Karpas-422 (cell line): Measurements from ENCODE around the gene RAB23. TPM values are rescaled to one million over a fixed set of nuclear protein-coding genes. Genes with fewer than 3 reads are reported as not detected.

Source experiments
- DNase-seq: peaks from one replicate; pipeline ENCODE4 v3.0.0-alpha.2; 2015
- H2AFZ ChIP-seq: fragments of 200-600 bp; sonication (generic); 2 replicates; pipeline ENCODE4 v1.6.1; 2014; ENCODE audit warnings: antibody characterized with exemption, low read length, mixed read lengths
- H3K27ac ChIP-seq: fragments of 200-600 bp; sonication (generic); 2 replicates; pipeline ENCODE4 v1.5.1; 2014; ENCODE audit warnings: mild to moderate bottlenecking, low read length, moderate library complexity
- H3K27me3 ChIP-seq: fragments of 200-600 bp; sonication (generic); 2 replicates; pipeline ENCODE4 v1.6.1; 2014; ENCODE audit warnings: low read length, mixed read lengths
- H3K36me3 ChIP-seq: fragments of 200-600 bp; sonication (generic); 2 replicates; pipeline ENCODE4 v1.6.1; 2014; ENCODE audit warnings: low read length, mixed read lengths; ENCODE audit not compliant: insufficient read depth
- H3K4me1 ChIP-seq: fragments of 200-600 bp; sonication (generic); 2 replicates; pipeline ENCODE4 v1.6.1; 2014; ENCODE audit warnings: mild to moderate bottlenecking, low read length, mixed read lengths
- H3K4me2 ChIP-seq: fragments of 200-600 bp; sonication (generic); 2 replicates; pipeline ENCODE4 v1.6.1; 2014; ENCODE audit warnings: low read length, low read depth, mild to moderate bottlenecking; ENCODE audit not compliant: poor library complexity, severe bottlenecking
- H3K4me3 ChIP-seq: fragments of 200-600 bp; sonication (generic); 2 replicates; pipeline ENCODE4 v1.5.1; 2014; ENCODE audit warnings: mild to moderate bottlenecking, antibody characterized with exemption, low read length, mixed read lengths
- H3K79me2 ChIP-seq: fragments of 200-600 bp; sonication (generic); 2 replicates; pipeline ENCODE4 v1.6.1; 2014; ENCODE audit warnings: mild to moderate bottlenecking, low read length, mixed read lengths
- H3K9ac ChIP-seq: fragments of 200-600 bp; sonication (generic); 2 replicates; pipeline ENCODE4 v1.6.0; 2014; ENCODE audit warnings: low read length
- H3K9me2 ChIP-seq: fragments of 200-600 bp; sonication (generic), shearing (Covaris generic); replicated peaks from 2 replicates; pipeline ENCODE4 v1.6.0; 2014; ENCODE audit warnings: mild to moderate bottlenecking, low read length, moderate library complexity; ENCODE audit not compliant: insufficient read depth
- H3K9me3 ChIP-seq: fragments of 300-700, 200-600 bp; sonication (generic); 2 replicates; pipeline ENCODE4 v1.6.1; 2014; ENCODE audit warnings: low read length, mixed read lengths
- H4K20me1 ChIP-seq: fragments of 200-600 bp; sonication (generic); 2 replicates; pipeline ENCODE4 v1.6.1; 2014; ENCODE audit warnings: mild to moderate bottlenecking, antibody characterized with exemption, low read length, low read depth; ENCODE audit not compliant: insufficient read depth
- total RNA-seq: library from RNA; depleted of rRNA; stranded (reverse); fragments of >200 nt; shearing (Covaris generic); gene quantifications from 2 replicates; pipeline ENCODE4 v1.2.3, GENCODE V29; 2014; ENCODE audit warnings: low replicate concordance

Gene RAB23
- total RNA-seq, 1 experiment from 2014 or later = 2.8 TPM

DNA sequence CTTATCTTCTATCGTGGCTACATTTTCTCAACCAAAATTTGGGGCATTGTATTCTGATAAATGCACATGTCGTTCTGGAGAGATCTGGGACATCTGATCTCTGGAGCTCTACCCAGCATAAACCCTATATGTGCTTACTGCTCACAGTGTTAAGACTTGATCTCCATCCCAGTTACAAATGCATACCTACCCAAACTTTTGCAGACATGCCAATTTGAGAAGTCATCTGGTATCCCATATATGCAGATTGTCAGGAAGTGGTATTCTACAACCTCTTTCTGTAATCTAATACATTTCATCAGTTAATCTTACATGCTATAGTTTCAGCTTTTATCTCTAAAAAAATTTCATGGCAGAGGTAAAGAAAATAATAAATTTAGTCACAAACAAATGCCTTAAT is 38.8 kb downstream of the RAB23 start:
- Histone ChIP-seq H2AFZ (no peak overlapping the region), H3K27me3 (no peaks in the 10 kb centered on the region), H3K79me2 (peaks cover 68% of the 10 kb centered on the region), H3K4me1 (peaks cover 2% of the 10 kb centered on the region; the same call in 1 of the 2 replicates), H3K9me3 (no peaks in the 10 kb centered on the region), H3K9me2 (no peaks in the 10 kb centered on the region), H3K27ac (no peak overlapping the region), H3K9ac (no peak overlapping the region), H3K4me2 (no peak overlapping the region), H3K36me3 (peaks cover 56% of the 10 kb centered on the region; the same call in 1 of the 2 replicates), H3K4me3 (no peak overlapping the region), H4K20me1 (0 out of 2 replicates have a peak, but pooled peaks cover 3% of the 10 kb centered on the region)
- DNase-seq = no peak

DNA sequence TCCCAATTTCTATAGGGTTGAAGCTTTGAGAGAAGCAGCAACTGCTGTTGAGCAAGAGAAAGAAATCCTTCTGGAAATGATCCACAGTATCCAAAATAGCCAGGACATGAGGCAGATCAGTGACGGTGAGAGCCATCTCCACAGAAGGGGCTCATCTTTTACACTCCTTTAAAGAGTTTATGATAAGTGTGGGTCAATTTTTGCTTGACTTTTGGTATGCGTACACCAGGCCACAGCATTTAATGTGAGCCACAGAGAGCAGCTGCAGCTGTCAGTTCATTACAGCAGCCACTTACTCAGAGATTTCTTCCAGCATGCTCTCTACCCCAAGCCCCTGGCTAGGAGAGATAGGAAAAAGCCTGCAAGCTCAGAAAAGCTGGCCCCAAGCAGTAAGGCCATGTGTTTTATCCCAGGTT is 40.1 kb downstream of the RAB23 start:
- no peak overlapping the region for H3K4me2 ChIP-seq
- H3K79me2 ChIP-seq = peaks cover 81% of the 10 kb centered on the region
- H3K9me2 ChIP-seq = no peaks in the 10 kb centered on the region

DNA sequence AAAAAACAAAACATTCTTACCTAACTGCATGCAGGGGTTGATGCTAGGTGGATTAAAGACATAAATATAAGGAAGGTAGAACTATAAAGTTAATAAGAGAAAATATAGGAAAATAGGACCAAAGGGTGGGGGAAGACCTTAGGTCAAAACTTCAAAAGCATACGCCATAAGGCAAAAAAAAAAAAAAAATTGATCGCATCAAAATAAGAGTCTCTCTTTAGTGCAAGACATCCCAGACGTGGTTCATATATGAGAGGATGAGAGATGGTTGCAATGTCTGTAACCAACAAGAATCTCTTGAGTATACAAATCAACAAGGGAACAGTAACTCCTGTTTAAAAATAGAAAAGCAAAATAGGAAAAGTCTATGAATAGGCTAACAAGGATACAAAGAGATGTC is 41.5 kb downstream of the RAB23 start:
- Histone ChIP-seq H4K20me1 (0 out of 2 replicates have a peak, but pooled peaks cover 3% of the 10 kb centered on the region), H3K36me3 (peaks cover 42% of the 10 kb centered on the region; the same call in 1 of the 2 replicates), H3K4me1 (peaks cover 13% of the 10 kb centered on the region), H3K79me2 (peaks cover 91% of the 10 kb centered on the region), H3K9me3 (no peaks in the 10 kb centered on the region), H3K27me3 (no peaks in the 10 kb centered on the region), H3K9me2 (no peaks in the 10 kb centered on the region), H3K4me2 (no peak overlapping the region), H3K4me3 (no peak overlapping the region), H3K27ac (no peak overlapping the region), H2AFZ (no peak overlapping the region), H3K9ac (no peak overlapping the region)
- DNase-seq = no peak

More for the DNA sequence above, 40.1 kb downstream of the RAB23 start:
- Histone ChIP-seq H3K4me1 (0 out of 2 replicates have a peak, but pooled peaks cover 3% of the 10 kb centered on the region), H2AFZ (no peak overlapping the region), H3K9me3 (no peaks in the 10 kb centered on the region), H3K9ac (no peak overlapping the region), H3K27ac (no peak overlapping the region), H3K36me3 (peaks cover 45% of the 10 kb centered on the region; the same call in 1 of the 2 replicates), H4K20me1 (0 out of 2 replicates have a peak, but pooled peaks cover 3% of the 10 kb centered on the region), H3K4me3 (no peak overlapping the region), H3K27me3 (no peaks in the 10 kb centered on the region)
- DNase-seq = no peak

DNA sequence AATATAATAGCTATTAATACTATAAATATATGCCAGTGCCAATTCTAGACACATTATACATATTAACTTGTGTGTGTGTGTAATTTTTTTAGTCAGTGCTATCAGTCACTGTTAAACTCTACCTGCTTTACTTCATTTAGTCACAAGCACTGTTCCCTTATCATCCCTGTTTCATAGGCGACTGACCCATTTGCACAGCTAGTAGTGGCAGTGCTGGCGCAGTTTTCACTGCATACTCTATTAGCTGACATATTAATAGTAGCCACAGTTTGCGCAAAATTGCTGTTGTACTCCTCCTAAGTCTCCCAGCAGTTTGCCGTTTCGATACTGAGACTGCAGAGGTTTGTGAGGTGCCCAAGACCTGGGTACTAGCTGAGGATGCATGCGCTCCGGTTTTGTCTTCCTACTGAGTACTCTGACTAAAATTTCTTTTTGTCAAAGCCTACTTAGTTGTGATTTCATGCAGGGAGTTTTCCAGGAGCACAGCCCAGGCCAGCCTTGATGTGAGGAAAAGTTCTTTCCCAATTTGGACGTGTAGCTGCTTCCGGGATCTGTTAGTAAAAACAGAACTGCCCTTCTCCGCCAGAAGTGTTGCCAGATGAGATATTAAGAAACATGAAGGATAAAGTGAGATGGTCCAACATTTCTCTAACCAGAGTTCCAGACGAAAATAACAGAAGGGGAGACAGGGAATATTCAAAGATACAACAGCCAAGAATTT is 44.4 kb downstream of the RAB23 start:
- H2AFZ ChIP-seq = no peak overlapping the region
- no peak overlapping the region for H3K4me3 ChIP-seq
- no peak overlapping the region for H3K27ac ChIP-seq
- peaks cover 96% of the 10 kb centered on the region for H3K79me2 ChIP-seq
- H3K27me3 ChIP-seq = no peaks in the 10 kb centered on the region
- no peak overlapping the region for H3K9ac ChIP-seq
- no peak overlapping the region for H3K4me2 ChIP-seq
- H3K9me3 ChIP-seq = no peaks in the 10 kb centered on the region
- H3K4me1 ChIP-seq = peaks cover 32% of the 10 kb centered on the region
- DNase-seq = no peak
- no peaks in the 10 kb centered on the region for H3K9me2 ChIP-seq
- H4K20me1 ChIP-seq = 0 out of 2 replicates have a peak, but pooled peaks cover 3% of the 10 kb centered on the region
- peaks cover 18% of the 10 kb centered on the region; the same call in 1 of the 2 replicates for H3K36me3 ChIP-seq

DNA sequence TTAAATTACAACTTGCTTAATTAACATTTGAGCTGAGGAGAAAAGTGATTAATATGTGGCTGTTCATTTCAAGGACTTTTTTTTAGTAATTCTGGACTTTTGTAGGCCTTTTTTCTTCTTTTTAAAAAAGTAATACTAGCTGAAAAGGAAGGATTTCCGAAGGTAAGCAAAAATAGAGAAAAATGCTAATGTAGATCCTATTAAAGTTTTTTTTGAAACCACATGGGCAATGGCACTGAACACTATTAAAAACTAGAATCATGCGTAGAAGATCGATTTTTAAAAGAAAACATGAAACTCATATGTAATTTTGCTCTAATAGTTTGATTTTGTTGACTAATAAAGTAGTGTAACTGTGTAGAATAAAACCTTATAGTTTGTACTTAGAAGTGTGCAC is 47.6 kb downstream of the RAB23 start:
- no peaks in the 10 kb centered on the region for H3K9me2 ChIP-seq
- peak overlapping the region; percentile 74 for H3K27ac ChIP-seq
- H3K4me1 ChIP-seq = peaks cover 38% of the 10 kb centered on the region
- peak overlapping the region; percentile 92 for H3K4me2 ChIP-seq
- DNase-seq = no peak
- H3K36me3 ChIP-seq = peaks cover 9% of the 10 kb centered on the region; the same call in 1 of the 2 replicates
- peak overlapping the region; percentile 82 for H3K4me3 ChIP-seq
- no peak overlapping the region for H2AFZ ChIP-seq
- no peaks in the 10 kb centered on the region for H4K20me1 ChIP-seq
- no peaks in the 10 kb centered on the region for H3K9me3 ChIP-seq
- H3K9ac ChIP-seq = peak overlapping the region; percentile 95
- peaks cover 78% of the 10 kb centered on the region for H3K79me2 ChIP-seq
- H3K27me3 ChIP-seq = no peaks in the 10 kb centered on the region

DNA sequence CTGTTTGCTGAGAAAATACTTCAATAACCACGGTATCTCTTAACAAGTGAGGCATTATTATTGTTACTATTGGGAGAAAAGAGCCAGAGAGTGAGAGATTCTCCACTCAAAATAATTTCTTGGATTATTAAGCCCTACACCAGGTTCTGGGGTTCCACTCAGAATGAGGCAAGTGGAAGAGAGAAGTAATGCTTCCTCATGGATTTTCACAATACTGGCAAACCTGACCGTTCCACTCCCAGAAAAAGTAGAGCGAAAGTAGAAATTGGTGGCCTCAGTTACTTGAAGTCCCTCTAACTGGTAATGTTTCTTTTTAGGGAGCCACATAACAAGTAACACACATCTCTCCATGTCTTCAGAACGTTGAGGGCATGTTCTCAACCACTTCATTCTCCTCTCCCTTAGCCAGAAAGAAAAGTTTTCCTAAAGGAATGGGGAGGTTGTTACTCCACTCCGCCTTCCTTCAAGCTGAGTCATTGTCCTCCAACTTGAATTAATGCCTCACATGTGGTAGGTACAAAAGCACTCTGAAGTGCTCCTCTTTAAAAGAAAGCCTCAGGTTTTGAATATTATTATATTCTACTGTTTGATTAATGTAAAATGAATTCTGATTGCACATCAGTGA is 48.1 kb downstream of the RAB23 start:
- DNase-seq = peak; percentile 54

DNA sequence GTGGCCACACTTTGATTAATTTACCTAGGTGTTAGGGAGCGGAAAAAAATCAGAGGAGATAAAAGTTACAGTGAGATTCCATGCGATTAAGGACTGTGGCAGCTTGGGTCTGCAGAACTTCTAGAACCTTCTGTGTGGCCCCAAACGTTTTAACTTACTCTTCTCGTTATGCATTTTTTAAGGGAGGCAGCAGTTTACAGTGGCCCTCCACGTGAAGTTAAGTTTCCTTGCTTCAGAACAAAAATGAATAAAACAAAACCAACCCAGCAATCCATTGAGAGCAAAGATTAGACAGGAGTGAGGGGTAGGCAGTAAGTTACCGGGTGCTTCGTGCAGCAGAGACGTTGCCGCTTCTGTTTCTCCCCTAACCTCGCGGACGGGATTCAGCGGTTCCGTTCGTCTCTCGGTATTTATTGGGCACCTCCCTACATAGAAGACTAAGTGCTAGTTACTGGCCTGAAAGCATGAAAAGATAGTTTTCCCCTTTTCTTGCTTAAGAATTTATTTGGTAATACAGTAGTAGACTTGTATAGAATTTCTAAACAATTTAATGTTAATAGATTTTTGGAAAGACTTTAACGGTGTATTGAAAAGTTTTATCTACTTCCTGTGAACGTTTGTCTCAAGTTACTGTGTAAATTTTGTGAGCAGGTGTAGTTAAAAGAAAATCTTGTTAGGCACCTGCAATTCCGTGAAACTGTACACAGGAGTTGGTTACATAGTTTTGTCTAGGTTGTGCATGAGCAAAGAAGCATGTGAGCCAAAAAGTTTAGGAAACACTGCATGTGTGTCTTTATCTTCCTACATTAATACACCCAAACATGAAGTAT is 48.8 kb downstream of the RAB23 start:
- Histone ChIP-seq H3K9ac (peak overlapping the region; percentile 95), H3K4me2 (peak overlapping the region; percentile 92), H4K20me1 (no peaks in the 10 kb centered on the region), H3K79me2 (peaks cover 68% of the 10 kb centered on the region), H3K27me3 (no peaks in the 10 kb centered on the region), H3K36me3 (peaks cover 13% of the 10 kb centered on the region; the same call in 1 of the 2 replicates), H3K4me3 (peak overlapping the region; percentile 82), H3K4me1 (peaks cover 36% of the 10 kb centered on the region), H3K27ac (peak overlapping the region; percentile 74), H2AFZ (no peak overlapping the region), H3K9me2 (no peaks in the 10 kb centered on the region), H3K9me3 (no peaks in the 10 kb centered on the region)
- DNase-seq = peak; percentile 84

More for the DNA sequence above, 48.1 kb downstream of the RAB23 start:
- Histone ChIP-seq H3K4me1 (peaks cover 38% of the 10 kb centered on the region), H3K36me3 (peaks cover 7% of the 10 kb centered on the region; the same call in 1 of the 2 replicates), H3K4me2 (peak overlapping the region; percentile 92), H3K27me3 (no peaks in the 10 kb centered on the region), H3K79me2 (peaks cover 73% of the 10 kb centered on the region), H3K9me2 (no peaks in the 10 kb centered on the region), H3K27ac (peak overlapping the region; percentile 74), H3K9me3 (no peaks in the 10 kb centered on the region), H3K4me3 (peak overlapping the region; percentile 82), H2AFZ (no peak overlapping the region), H3K9ac (peak overlapping the region; percentile 95), H4K20me1 (no peaks in the 10 kb centered on the region)
